GM21576 (cell line): ENCODE data around the gene LGALS4.
"Not testable (repeated sequence)": the region's sequence is repeated elsewhere in the genome, so short reads cannot be mapped to it uniquely, and the experiment has no call there.

Experiments used
- ATAC-seq: cut with Tn5 transposase; IDR thresholded peaks from one replicate; pipeline ENCODE4 v1.9.1; 2021; ENCODE audit warnings: mild to moderate bottlenecking, moderate library complexity; ENCODE audit not compliant: unreplicated experiment

LGALS4 gene

DNA sequence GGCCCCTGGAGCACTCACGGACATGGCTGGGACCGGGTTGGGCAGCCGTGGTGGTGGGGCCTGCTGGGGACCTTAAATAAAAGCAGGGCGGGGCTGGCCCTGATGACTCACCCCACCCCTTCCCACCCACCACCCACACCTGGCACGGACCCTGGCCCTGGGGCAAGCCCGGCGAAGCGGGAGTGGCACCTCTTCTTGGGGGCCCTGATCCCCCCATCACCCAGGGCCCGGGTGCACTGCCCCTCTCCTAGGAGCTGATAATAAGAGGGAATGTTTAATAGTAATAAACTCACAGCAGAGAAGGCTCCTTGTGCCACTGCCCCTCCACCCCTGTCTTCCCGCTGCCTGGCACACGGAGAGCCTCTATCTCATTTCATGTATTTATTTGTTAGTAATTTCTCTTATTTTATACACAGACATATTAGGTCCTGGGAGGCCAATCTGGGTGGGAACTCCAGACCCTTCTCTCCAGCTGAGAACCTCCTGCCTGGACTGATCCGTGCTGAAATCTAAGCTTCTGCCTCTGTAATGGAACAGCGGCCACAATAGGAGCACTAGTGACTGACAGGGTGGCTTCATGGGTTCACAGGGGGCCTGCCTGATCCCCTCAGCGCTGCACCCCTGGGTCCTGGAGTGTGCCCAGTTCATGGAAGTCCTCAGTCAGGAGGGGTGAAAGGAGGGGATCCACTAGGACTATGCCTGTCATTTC lies 39.1 kb downstream of the LGALS4 start, which contains the start of gene LGALS7:
TSS of gene LGALS7 (minus strand) at position 49 of the 709 bp plus-strand sequence. CDS start at position 24, 25 bp downstream.
- ATAC-seq: no peak

DNA sequence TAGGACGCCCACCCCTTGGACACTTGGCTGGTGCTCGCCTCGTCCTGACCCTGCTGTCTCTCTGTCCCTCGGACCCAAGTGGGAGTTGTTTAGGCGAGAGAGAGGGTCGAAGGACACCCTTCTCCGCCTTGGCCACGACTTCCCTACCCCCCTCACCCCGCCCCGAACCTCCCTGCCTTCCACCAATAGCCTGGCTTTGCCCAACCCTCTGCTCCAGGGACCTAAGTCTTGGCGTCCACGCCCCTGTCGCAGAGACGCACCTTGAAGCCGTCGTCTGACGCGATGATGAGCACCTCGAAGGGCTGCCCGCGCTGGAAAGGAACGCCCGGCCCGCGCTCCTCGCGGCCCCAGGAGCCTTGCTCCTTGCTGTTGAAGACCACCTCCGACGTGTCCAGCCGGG lies 41.2 kb downstream of the LGALS4 start:
- ATAC-seq: not testable (repeated sequence)

DNA sequence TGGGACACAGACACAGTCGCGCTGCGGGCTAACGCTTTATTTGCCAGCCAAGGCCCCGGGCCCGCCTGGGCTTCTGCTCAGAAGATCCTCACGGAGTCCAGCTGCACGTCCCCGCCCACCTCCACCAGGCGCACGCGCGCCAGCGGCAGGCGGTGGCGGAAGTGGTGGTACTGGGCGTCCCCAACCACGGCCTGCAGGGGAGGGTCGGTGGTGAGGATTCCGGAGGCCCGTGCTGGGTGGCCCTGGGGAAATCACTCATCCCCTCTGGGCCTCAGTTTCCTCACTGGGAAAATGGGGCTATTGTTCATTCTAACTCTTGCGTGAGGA lies 41.8 kb downstream of the LGALS4 start:
- peak; percentile 57 for ATAC-seq

DNA sequence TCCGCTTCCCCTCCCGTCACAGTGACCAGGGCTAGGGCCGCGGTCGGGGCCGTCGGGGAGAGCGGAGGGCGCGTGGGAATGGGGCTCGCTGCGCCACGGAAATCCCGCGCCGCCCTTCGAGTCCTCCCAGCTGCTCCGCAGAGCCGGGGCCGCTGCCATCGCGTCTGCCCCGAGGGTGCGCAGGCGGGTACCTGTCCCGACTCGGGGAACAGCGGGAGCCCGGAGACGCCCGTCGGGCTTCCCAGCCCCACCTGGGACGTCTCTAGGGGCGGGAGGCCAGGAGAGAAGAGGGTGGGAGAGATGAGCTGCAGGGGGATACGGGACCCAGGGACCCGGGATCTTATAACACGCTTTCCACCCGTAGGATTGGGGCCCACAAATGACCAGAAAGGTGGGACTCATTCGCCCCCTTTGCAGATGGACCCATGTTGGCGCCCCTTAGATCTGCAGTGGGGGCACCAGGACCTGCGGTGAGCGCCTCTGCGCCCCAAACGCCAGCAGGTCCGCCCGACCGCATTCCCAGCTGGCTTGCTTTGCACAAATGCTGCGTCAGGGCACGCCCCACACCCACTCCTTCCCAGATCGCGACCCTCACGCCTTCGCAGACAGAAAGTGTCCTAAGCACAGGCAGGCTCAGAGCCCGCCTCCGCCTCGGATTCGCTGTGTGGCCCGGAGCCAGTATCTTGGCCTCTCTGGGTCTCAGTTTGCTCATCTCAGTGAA lies 42.4 kb downstream of the LGALS4 start:
- not testable (repeated sequence) for ATAC-seq

DNA sequence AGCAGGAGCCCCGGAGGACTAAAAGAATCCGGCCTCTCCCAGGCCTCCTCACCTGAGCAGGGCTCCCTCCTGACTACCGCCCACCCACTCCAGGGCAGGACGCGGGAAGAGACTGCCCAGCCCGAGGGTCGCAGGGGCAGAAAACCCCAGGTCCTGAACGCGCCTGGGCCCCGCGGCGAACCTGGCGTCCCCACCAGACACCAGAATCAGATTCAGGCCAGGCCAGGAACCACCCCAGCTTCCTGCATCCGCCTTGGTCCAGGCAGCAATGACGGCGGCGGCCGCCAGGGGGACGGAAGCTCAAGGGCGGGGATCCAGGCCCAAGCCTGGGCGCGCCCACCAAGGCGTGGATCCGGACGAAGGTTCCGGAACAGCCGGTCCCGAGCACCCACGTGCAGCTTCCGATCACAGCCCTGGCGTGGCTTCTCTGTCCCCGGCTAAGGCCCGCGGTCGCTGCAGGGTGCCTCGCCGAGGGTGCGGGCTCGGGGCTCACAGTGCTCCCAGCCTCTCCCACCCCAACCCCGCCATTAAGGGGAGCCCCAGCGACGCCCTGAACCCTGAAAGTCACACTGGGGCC lies 43.0 kb downstream of the LGALS4 start:
- ATAC-seq: peak; percentile 69

DNA sequence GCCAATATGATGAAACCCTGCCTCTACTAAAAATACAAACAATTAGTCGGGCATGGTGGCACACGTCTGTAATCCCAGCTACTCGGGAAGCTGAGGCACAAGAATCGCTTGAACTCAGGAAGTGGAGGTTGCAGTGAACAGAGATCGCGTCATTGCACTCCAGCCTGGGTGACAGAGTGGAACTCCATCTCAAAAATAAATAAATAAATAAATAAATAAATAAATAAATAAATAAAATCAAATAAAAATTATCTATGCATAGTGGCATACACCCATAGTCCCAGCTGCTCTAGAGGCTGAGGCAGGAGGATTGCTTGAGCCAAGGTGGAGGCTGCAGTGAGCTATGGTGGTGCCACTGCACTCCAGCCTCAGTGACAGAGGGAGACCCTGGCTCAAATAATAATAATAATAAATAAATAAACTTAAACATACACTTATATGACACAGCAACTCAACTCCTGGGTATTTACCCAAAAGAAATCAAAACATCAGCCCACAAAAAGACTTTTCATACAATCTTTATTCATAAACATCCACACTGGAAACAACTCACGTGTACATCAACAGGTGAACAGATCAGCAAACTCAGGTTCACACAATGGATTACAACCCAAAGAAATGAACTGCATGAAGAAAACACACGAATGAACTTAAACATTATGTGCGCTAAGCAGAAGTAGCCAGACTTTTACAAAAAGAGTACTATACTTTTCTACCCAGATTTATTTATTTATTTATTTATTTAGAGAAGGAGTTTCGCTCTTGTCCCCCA lies 46.3 kb downstream of the LGALS4 start:
- ATAC-seq: no peak

DNA sequence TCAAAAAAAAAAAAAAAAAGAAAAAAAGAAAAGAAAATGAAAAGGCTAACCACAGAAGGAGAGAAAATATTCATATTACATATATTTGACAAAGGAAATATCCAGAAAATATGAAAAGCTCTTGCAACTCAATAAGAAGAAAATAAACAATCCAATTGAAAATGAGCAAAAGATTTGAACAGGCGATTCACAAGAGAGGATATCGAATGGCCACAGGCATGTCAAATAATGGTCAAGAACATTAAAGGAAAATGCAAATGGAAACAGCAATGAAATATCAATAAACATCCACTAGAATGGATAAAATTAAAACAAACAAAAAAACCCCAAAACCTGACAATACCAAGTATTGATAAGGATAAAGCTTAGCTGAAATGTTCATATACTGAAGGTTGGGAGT lies 47.5 kb downstream of the LGALS4 start:
- no peak for ATAC-seq

DNA sequence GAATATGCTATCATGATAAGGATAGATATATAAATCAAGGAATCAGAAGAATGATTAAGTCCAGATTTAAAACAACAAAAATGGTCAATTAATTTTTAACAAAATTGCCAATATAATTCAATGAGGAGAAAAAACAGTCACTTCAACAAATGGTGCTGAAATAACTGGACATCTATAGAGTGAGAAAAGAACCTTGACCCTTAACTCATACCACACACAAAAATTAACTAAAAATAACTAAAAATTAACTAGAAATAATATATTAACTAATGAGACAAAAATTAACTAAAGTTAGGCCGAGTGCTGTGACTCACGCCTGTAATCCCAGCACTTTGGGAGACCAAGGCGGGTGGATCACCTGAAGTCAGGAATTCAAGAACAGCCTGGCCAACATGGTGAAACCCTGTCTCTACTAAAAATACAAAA lies 48.9 kb downstream of the LGALS4 start:
- no peak for ATAC-seq

DNA sequence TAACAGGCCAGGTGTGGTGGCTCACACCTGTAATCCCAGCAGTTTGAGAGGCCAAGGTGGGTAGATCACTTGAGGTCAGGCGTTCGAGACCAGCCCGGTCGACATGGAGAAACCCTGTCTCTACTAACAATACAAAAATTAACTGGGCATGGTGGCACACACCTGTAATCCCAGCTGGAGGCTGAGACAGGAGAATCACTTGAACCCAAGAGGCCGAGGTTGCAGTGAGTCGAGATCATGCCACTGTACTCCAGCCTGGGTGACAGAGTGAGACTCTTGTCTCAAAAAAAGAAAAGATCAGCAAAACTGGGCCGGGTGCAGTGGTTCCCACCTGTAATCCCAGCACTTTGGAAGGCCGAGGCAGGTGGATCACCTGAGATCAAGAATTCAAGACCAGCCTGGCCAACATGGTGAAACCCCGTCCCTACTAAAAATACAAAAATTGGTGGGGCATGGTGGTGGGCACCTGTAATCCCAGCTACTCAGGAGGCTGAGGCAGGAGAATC lies 50.8 kb downstream of the LGALS4 start:
- ATAC-seq: not testable (repeated sequence)

DNA sequence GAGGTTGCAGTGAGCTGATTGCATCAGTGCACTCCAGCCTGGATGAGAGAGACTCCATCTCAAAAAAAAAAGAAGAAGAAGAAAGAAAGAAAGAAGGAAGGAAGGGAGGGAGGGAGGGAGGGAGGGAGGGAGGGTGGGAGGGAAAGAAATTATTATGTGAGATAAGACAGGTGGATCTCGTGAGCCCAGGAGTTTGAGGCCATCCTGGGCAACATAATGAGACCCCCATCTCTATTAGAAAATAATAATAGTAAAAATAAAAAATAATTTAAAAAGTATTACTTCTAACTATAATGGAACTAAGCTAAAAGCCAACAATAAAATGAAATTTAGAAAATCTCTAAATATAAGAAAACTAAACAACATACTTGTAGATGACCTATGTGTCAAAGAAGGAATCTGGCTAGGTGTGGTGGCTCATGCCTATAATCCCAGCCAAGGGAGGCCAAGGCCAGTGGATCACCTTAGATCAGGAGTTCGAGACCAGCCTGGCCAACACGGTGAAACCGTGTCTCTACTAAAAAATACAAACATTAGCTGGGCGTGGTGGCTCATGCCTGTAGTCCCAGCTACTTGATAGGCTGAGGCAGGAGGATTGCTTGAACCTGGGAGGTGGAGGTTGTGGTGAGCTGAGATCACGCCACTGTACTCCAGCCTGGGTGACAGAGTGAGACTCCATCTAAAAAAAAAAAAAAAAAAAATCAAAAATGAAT lies 51.8 kb downstream of the LGALS4 start:
- not testable (repeated sequence) for ATAC-seq

DNA sequence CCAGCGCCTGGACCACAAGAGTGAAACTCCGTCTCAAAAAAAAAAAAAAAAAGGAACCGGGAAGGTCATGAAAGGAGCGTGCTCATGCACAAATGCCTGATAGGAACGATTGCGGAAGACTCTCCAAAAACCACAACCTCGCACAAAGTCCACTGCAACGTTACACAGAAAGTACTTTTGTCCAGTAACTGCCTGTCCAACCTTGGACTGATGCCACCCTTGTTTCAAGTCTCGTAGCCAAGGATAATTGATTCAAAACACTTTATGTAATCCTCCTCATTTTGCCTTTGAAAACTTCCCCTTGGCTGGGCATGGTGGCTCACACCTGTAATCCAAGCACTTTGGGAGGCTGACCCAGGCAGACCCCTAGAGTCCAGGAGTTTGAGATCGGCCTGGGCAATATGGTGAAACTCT lies 53.1 kb downstream of the LGALS4 start:
- no peak for ATAC-seq

DNA sequence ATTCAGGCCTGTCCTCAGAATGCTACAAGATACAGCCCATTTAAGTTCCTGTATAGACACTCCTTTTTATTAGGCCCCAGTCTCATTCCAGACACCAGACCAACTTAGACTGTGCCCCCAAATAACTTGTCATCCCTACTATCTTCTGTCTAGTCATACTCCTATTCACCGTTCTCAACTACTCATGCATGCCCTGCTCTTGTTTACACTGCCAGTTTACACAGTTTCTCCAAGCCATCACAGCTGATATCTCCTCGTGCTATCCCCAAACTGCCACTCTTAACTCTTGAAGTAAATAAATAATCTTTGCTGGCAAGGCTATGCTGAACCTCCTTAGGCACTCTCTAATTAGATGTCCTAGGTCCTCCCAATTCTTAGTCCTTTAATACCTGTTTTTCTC lies 58.5 kb downstream of the LGALS4 start:
- ATAC-seq: not testable (repeated sequence)

DNA sequence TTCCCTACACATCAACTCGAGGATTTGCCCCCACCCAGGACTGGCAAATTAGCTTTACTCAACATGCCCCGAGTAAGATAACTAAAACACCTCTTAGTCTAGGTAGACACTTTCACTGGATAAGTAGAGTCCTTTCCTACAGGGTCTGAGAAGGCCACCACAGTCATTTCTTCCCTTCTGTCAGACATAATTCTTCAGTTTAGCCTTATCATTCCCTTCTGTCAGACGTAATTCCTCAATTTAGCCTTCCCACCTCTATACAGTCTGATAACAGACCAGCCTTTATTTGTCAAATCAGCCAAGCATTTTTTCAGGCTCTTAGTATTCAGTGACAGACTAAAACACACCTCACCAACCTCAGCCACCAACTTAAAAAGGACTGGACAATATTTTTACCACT lies 59.0 kb downstream of the LGALS4 start:
- ATAC-seq: not testable (repeated sequence)
